Activated T-helper 9 cell treated with anti-CD3 and anti-CD28 coated beads, Interleukin-2, amount 50 U/mL, for 16 hours (primary cell): ENCODE results near the gene HSPA6.
"Not testable (repeated sequence)": the region's sequence is repeated elsewhere in the genome, so short reads cannot be mapped to it uniquely, and the experiment has no call there.

Experiments
- DNase-seq: peaks from one replicate; pipeline ENCODE4 v3.0.0-alpha.2; 2020; ENCODE audit warnings: low read depth

HSPA6 gene

GRCh38 chr1:161532644-161533567, 8.6 kb downstream of the HSPA6 start:
- not testable (repeated sequence) for DNase-seq

- DNase-seq, result not testable (repeated sequence)
Observed at GRCh38 chr1:161537068-161537669, 12.8 kb downstream of the HSPA6 start.

- not testable (repeated sequence) for DNase-seq
Observed at GRCh38 chr1:161538925-161539479, 14.7 kb downstream of the HSPA6 start.

GRCh38 chr1:161539731-161540569, 15.6 kb downstream of the HSPA6 start:
- DNase-seq, result peak; percentile 81

GRCh38 chr1:161540570-161540960, 16.2 kb downstream of the HSPA6 start:
- not testable (repeated sequence) for DNase-seq

- DNase-seq, result peak; percentile 21
Observed at GRCh38 chr1:161542091-161542559, 17.8 kb downstream of the HSPA6 start.

GRCh38 chr1:161543125-161543524, 18.8 kb downstream of the HSPA6 start:
- not testable (repeated sequence) for DNase-seq

- DNase-seq, result not testable (repeated sequence)
Observed at GRCh38 chr1:161545005-161545731, 20.8 kb downstream of the HSPA6 start.

- not testable (repeated sequence) for DNase-seq
Observed at GRCh38 chr1:161547995-161548741, 23.8 kb downstream of the HSPA6 start.

- not testable (repeated sequence) for DNase-seq
Observed at GRCh38 chr1:161548749-161549406, 24.5 kb downstream of the HSPA6 start.

- DNase-seq, result no peak
Observed at GRCh38 chr1:161549652-161550051, 25.3 kb downstream of the HSPA6 start, which contains the start of gene FCGR3A. Gene FCGR3A, minus strand, starts transcription at chr1:161549818. Its CDS starts 82 bp downstream, at chr1:161549736.

GRCh38 chr1:161550942-161551341, 26.6 kb downstream of the HSPA6 start:
- DNase-seq, result not testable (repeated sequence)

GRCh38 chr1:161553631-161554030, 29.3 kb downstream of the HSPA6 start:
- not testable (repeated sequence) for DNase-seq

GRCh38 chr1:161554340-161554739, 30.0 kb downstream of the HSPA6 start:
- not testable (repeated sequence) for DNase-seq

GRCh38 chr1:161554815-161555417, 30.6 kb downstream of the HSPA6 start:
- not testable (repeated sequence) for DNase-seq

- DNase-seq, result not testable (repeated sequence)
Observed at GRCh38 chr1:161556143-161556542, 31.8 kb downstream of the HSPA6 start.

- not testable (repeated sequence) for DNase-seq
Observed at GRCh38 chr1:161556990-161557389, 32.6 kb downstream of the HSPA6 start.

- DNase-seq, result not testable (repeated sequence)
Observed at GRCh38 chr1:161557506-161558450, 33.4 kb downstream of the HSPA6 start.
